GM19025 (cell line): ENCODE results near the gene PRKD2.
"Not testable (repeated sequence)": the region's sequence is repeated elsewhere in the genome, so short reads cannot be mapped to it uniquely, and the experiment has no call there.

Experiments
- ATAC-seq: cut with Tn5 transposase; IDR thresholded peaks from one replicate; pipeline ENCODE4 v1.9.1; 2021; ENCODE audit warnings: mild to moderate bottlenecking, low read depth, moderate library complexity; ENCODE audit not compliant: unreplicated experiment

The PRKD2 gene

DNA sequence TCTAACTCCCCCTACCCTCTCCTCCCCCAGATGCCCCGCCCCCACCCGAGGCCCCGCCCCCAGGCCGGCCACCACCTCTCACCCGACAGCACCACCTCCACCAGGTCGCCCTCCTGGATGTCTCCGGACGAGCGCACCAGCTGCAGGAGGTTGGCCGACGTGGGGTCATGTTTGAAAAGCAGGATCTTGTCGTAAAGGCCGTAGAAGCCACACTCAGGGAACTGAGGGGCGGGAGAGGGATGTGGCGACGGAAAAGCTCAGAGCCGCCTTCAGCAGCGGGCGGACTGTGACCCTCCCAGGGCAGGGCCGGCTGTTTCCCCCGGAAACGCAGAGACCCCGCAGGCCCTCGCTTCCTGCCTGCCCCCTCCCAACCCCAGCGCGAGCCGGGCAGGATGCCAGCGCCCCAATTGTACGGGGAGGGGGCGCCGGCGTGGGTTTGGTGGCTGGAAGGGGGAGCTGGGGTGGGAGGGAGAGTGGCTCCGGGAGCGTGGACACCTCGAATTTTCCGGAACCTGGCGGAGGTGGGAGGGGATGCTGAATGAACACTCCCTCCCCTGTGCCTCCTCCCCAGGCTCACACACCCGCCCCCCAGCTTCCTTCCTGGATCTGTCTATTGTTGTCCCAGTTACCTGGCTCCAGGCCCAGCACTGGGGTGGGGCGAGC is 3.0 kb downstream of the PRKD2 start:
- ATAC-seq: no peak

GRCh38 chr19:46712768-46713338 is 4.1 kb downstream of the PRKD2 start:
- not testable (repeated sequence) for ATAC-seq

DNA sequence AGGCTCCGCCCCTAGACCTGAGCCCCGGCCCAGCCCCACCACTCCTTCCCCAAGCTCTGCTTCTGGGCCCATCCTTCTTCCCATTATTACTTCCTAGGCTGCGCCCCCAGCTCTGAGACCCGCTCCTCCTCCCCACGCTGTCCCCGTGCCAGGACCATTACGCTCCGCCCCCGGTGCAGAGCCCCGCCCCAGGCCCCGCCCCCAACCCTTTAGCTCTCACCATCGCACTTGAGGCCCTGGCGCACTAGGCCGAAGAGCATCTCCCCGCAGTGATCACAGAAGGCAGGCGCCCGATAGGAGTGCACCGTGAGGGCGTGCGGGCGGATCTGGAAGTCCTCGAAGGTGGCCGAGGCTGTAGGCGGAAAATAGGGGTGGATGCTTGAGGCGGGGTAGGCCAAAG is 6.2 kb downstream of the PRKD2 start:
- no peak for ATAC-seq

- ATAC-seq: no peak
These were observed 12.4 kb downstream of the PRKD2 start for GRCh38 chr19:46704379-46705076.

DNA sequence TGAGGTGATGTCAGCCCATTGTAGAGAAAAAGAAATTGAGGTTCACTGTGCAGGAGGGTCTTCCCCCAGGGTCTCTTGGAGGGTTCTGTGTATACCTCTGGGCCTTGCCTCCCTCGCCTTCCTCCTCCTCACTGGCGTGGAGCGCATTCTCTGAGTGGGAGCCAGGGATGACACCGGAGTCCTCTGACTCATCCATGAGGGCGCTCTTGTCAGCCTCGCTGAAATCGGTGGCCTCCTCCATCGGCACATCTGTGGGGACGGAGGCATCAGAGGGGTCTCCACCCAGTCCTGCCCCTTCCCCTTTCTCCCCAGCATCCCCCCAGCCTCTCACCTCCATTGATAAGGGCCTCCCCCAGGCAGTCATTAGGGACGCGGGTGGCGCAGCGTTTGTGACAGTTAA is 16.2 kb downstream of the PRKD2 start:
- ATAC-seq: no peak

GRCh38 chr19:46698395-46699321 is 18.3 kb downstream of the PRKD2 start:
- no peak for ATAC-seq

DNA sequence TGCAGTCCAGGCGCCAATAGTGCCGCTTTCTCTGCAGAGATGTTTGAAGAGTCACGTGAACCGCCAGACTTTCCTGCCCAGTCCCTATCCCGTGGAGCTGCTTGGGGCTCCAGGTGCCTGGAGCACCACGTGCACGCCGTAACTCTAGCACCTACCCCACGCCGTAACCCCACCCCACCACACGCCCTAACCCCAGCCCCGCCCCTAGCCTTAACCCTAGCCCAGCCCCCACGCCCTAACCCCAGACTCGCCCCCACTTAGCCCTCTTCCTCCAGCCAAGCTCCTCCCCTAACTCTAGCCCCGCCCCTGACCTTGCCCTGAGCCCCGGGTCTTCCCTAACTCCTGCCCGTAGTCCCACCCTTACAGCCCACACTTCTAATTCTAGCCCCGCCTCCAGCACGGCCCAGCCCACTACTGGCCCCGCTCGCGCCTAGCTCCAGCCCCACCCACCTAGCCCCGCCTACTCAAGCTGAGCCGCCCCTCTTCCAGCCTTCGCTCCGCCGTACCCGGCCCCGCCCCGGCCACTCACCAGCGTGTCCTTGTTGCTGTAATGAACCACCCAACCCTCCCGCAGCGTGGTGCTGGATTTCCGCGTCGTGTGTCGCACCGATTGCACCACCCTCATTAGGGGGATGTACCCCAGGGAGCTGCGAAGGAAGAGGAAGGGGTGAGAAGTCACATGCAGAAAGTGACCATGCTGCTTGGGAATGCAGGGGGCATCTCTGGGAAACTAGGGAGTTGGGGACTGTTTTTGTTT is 19.5 kb downstream of the PRKD2 start:
- ATAC-seq: no peak

DNA sequence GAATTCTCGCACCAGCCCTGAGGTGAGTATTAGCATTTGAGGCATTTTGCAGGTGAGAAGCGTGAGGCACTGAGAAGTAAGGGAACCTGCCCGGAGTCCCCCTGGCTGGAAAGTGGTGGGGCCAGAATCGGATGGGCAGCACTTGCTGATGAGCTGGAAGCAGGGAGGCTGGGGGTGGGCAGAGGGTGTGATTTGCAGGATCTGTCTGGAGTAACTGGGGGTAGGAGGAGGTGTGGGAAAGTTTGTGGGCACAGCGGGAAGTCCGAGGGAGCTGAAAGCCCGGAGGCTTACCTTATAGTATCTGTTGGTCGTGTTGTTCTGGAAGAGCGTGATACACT is 20.1 kb downstream of the PRKD2 start:
- no peak for ATAC-seq

GRCh38 chr19:46696052-46696451 is 20.9 kb downstream of the PRKD2 start:
- no peak for ATAC-seq

- ATAC-seq: no peak
These were observed 23.2 kb downstream of the PRKD2 start for GRCh38 chr19:46693760-46694159.

- ATAC-seq: no peak
These were observed 23.8 kb downstream of the PRKD2 start for GRCh38 chr19:46692918-46693722.

DNA sequence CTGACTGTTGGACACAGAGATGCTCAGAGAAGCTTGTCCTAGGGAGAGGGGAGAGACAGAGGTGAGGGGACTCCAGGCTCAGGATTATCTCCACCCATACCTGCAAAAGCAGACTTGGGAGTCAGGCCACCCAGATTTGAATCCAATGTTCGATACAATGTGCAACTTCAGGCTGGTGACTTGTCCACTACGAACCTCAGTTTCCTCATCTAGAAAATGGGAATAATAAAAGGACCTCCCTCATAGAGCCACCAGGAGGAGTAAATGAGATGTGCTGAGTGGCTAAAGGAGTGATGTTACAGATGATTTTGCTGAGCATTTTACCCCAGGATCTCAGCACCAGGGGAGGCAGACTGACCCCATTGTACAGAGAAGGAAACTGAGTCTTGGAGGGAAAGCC is 25.0 kb downstream of the PRKD2 start:
- ATAC-seq: no peak

- ATAC-seq: no peak
These were observed 25.8 kb downstream of the PRKD2 start for GRCh38 chr19:46691104-46691503.

DNA sequence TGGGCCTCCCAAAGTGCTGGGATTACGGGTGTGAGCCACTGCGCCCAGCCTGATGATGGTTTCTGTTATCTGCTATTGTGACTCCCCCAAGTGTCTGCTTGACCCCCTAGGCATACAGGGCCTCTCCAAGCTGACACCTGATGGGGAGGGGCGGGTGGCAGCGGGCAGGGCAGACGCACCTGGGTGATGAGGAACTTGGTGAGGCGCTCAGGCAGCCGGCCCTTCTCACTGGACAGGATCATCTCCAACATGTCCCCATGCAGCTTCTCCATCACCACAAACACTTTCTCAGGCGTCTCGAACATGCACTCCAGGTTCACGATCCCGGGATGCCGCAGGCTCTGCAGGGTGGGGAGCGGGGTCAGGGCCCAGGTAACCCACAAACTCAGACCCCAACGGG is 27.6 kb downstream of the PRKD2 start:
- ATAC-seq: no peak

- ATAC-seq: no peak
These were observed 29.3 kb downstream of the PRKD2 start for GRCh38 chr19:46687438-46688145.

DNA sequence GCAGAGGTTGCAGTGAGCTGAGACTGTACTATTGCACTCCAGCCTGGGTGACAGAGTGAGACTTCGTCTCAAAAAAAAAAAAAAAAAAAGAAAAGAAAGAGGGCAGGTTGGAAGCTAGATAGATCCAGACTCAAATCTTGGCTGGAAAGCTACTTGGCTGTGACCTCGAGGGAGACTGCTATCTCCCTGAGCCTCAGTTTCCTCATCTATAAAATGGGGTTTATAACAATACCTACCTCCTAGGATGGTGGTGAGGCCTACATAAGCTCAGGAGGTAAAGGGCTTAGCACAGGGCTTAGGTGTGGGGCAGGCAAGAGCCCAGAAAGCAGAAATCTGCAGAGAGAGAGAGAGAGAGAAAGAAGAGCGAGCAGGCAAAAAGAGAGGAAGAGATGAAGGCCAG is 31.7 kb downstream of the PRKD2 start:
- no peak for ATAC-seq

- no peak for ATAC-seq
These were observed 38.7 kb downstream of the PRKD2 start for GRCh38 chr19:46678110-46678732.

GRCh38 chr19:46674416-46675178 is 42.3 kb downstream of the PRKD2 start:
- no peak for ATAC-seq
